HG02571 (cell line): ENCODE measurements around the gene AGAP1.
A peak's percentile ranks its signal among the peaks of the same experiment; 100 is the strongest.

ENCODE experiments used
- ATAC-seq: cut with Tn5 transposase; IDR thresholded peaks from one replicate; pipeline ENCODE4 v1.9.1; 2021; ENCODE audit warnings: mild to moderate bottlenecking, moderate library complexity; ENCODE audit not compliant: unreplicated experiment

Gene AGAP1

DNA sequence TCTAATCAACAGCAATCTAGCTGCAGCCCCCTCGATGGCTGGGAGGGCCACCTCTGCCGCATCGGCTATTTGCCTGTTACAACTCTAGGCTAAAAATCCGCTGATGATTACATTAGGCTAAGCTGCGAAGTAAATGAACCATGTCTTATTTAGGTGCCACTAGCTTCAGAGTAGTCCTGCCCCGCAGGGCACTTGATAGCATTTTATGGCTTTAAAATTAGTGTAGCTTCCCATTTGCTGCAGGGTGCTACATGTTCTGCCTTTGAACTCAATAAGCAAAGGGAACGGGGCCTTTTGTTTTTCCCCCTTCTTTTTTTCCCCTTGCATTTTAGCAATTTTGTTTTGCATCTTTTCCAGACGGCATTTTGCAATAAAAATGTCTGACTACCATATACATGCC lies 404.1 kb downstream of the AGAP1 start:
- no peak for ATAC-seq

DNA sequence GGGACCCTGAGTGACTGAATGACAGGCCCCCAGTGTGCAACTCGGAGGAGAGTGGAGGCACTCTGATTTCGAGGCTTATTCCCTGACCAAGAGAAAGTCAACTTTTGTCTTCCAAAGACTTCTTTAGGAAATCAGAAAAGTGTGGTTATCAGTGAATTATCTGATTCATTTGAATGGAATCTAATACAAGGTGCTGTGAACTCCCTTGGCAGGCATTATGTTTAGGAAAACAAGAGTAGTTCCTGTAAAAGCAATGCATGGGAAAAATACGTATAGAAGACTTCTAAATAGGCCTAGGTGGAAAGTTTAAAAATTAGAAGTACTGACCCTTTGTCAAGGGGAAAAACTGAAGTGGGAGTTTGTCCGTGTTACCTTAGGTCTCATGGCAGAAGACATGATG lies 404.9 kb downstream of the AGAP1 start:
- no peak for ATAC-seq

DNA sequence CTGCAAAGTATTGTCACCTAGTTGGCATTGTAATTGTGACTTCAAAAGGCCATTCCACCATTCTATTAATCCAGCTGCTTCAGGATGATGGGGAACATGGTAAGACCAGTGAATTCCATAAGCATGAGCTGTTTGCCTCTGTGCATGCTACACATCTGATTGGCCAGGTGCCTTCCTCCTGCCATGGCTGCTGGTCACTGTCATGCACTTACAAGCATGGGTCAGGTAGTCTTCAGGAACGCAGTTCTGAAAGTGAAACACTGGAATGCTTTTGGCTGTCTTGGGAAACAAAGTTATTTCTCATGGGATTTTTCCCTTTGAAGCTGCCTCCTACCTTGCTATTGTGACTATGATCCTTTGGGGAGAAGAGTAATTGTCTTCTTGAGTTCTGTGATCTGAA lies 406.8 kb downstream of the AGAP1 start:
- no peak for ATAC-seq

DNA sequence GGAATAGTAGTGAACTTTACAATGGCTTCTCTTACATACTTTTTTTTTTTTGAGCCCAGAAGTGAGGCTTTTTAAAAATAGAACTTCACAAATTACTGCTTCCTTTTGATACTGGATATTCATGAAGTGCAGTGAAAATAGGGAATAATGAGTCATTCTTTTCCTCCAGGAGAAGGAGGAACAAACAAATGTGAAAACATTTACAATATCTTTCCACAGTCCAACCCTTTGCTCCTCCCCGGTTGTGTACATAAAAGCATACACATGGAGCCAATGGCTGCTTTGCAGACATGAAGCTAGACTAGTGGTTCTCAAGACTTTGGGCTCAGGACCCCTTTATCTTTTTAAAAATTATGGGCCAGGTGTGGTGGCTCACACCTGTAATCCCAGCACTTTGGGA lies 407.4 kb downstream of the AGAP1 start:
- ATAC-seq, result no peak

DNA sequence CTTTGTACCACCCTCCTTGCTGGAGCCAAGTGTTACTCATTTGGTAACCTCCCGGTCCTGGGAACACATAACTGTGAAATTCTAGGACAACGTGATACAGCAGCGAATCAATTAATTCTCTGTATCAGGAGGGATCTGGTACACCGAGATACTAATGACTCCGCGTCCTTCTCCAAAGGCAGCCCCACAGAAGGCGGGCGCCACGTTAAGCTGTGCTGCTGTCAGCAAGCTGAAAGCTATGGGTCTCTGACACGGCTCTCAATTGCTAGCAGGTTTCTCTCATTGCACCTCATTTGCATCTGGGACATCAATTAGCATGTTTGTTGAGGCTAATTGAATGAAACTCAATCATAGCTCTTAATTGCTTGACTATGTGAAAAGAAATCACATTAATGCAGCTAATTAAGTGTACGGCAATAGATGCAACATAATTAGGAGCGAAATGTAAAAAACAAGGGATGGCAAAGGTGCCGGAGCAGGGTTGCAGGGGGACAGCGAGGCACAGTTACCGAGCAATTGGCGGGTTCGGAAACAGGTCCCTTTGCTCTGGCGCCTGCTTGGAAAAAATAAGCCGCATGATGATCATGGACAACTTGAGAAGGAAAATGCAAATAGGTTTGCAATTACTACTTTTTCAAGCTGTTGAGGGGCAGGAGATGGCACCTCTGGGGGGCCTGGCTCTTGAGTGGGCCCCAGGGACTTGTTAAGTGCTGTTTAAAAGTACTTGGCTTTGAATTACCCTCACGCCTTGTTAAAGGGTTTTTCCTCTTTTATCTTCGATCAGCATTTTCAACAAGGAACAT lies 410.1 kb downstream of the AGAP1 start:
- no peak for ATAC-seq

DNA sequence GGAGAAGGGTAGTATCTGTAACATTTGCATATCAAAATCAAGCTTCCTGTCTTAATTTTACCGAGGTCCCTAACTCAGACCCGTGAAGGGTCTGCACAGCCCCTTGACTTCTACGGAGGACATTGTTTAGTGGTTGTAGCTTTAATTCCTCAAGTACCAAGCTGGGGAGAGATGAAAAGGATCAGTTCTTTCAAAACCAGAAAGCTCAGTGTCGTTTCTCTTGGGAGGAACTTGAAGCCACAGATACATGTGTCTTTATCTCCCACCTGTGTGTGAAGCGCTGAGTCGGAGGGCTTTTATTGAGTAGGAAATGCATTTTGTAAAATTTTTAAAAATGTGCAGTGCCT lies 410.7 kb downstream of the AGAP1 start:
- ATAC-seq, result no peak

DNA sequence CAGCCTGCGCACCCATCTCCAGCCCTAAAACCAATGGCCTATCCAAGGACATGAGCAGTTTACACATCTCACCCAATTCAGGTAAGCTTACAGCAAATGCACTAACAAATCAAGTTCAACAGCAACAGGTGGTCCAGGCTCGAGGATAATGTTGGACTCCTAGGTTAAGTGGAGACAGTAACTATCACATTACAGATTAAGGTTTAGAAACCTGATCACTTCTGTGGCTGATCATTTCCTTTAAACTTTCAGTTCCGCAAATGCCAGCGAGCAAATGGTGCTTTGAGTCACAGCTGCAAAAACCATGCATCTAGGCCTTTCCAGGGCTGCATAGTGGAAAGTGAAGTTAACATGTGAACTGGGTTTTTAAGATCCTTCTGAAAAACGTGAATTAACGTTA lies 415.0 kb downstream of the AGAP1 start:
- ATAC-seq, result peak; percentile 74

DNA sequence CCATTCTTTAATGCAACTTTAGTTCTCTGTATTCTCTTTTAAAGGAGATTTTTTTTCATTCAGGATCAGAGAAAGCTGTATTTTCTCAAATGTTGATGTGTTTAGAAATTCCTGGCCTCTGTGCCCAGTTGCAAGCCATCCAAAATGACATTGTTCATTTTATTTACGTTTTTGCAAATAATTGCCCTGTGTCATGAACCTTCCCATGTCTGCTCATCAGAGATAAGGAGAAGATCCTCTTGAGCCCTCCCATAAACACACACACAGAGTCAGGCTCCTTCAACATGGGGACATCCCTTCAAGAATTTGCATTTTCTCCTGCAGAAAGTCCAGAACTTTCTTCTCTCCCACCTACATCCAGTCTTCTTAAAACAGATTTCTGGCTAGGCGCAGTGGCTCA lies 415.5 kb downstream of the AGAP1 start:
- no peak for ATAC-seq

DNA sequence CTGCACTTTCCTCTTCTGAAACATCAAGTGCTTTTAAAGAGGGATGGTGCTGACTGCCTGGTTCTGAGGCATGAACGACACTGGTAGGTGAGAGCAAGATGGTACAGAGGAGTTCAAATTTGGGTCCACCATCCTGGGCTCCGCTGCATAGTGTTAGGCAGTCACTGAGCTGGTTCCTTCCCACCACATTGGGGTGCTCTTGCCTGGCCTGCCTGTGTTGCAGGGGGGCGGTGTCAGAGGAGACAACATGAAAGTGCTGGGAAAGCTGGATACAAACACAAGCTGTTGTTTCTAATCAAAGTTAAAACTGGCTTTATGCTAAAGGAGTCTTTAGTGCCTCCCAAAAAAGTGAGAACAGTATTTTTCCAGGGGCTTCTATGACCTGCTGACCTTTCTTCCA lies 416.2 kb downstream of the AGAP1 start:
- ATAC-seq, result no peak

DNA sequence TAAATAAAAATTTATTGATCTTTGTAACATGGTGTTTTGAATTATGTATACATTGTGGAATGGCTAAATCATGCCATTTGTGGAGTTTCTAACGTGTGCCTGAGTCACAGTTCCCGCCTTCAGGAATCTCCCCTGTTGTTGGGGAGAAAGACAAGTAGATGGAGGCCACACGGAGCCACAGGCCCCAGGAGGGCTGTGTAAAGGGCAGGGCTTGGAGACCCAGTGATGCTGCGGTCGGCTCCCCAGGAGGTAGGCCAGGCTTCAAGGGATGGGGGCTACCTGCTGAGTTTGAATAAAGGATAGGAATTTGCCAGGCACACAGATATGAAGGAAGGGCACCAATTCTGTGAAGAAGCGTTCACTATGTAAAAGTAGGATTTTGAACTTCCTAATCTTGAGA lies 417.3 kb downstream of the AGAP1 start:
- no peak for ATAC-seq

DNA sequence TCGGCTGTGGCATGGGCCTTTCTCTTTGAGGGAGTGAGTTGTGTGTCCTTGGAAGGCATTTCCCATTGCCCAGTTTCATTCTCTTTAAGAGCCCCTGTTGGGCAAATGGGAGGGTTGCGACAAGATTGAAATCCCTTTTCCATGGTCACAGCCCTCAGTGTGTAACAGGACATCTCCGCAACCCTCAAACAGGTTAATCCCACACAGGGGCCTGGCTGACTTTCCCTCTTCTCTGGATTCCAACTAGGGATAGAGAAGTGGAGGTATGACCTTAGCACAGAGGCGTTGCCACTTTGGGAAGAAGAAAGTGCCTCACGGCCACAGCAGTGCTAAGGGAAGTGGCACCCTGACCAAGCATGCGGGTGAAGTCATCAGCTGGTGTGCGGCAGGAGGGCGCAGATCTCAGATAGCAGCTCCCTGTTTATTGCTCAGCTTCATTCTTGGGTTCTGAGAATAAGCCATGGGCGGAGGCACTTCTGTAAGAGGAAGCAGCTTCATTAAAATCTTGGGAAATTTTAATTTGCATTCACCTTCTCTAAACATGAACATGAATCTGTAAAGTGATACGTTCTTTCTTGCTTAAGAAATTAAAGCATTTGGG lies 417.9 kb downstream of the AGAP1 start:
- ATAC-seq, result no peak

DNA sequence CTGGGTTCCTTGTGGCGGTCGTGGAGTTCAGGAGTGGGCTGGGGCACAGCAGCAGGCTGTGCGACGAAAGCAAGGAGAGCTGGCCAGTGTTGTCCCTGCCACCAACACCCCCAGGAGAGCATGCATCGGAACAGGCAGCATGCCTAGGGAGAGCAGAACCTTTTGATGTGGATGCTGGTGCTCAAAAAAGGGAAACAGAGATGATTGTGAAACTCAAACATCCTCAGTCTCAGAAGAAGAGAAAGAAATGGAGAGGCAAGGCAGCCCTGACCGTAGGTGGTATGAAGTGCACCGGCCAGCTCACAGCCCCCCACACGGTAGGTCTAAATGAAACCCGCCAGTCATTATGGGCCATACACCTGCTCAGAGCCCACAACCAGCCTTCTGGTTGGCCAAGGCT lies 420.9 kb downstream of the AGAP1 start:
- no peak for ATAC-seq

DNA sequence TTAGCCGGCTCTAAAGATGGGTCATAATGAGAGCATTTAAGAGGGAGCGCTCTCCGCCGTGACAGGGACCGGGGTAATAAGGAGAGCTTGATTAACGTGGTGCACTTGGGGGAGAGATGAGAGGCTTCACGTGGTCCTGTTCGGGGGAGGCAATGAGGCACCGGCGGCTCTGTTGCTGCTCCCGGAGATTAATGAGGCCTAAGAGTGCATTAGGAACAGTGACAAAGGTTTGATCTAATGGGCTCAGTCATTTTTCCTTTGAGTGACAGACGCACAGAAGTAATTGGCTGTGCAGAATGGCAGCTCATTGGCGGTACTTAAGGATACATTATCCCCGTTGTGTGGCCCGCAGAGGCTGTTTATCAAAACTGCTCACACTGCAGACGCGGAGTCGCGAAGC lies 423.7 kb downstream of the AGAP1 start:
- no peak for ATAC-seq

DNA sequence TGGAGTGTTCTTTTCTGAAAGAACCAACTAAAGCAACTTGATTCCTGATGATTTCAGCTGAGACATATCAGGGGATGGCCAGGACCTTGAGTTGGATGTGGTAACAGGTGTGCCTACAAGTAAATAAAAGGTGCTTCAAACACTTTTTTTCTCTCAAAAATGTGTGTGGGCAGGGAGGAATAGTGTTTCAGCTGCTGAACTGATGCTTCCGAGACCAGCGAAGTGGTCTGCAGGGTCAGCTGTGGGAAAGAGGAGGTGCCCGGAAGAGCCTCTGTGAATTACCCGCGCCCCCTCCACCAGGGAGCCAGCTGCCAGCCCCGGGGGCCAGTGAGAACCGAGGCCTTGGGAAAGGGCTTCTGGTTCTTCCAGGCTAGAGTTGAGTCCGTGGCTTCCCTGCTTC lies 425.0 kb downstream of the AGAP1 start:
- ATAC-seq, result no peak

DNA sequence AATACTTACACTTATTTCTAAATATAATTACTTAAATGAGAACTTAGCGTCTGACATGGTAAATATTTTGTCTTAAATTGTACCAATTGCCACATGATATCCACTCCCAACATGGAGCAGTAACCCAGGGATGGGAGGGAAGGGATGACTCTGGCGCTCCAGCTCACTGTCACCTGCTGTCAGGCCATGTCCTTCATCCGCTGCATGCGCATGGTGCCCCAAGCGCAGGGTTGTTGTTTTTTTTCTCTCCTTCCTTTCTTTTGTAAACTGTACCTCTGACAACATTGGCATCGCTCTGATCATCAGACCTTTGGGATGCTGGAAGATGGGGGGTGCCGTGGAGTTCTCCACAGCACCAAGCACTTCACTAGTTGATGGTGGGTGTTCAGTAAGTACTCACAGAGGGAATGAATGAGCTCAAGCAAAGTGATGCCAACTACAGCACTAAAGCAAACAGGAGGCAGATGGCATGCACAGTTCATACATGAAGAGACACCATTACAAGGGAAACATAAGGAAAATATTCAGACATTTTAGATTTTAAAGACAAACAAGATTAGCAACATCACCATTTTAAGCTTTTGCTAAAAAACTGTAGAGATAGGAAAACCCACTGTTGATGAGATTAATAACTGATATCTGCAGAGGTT lies 426.5 kb downstream of the AGAP1 start:
- no peak for ATAC-seq

DNA sequence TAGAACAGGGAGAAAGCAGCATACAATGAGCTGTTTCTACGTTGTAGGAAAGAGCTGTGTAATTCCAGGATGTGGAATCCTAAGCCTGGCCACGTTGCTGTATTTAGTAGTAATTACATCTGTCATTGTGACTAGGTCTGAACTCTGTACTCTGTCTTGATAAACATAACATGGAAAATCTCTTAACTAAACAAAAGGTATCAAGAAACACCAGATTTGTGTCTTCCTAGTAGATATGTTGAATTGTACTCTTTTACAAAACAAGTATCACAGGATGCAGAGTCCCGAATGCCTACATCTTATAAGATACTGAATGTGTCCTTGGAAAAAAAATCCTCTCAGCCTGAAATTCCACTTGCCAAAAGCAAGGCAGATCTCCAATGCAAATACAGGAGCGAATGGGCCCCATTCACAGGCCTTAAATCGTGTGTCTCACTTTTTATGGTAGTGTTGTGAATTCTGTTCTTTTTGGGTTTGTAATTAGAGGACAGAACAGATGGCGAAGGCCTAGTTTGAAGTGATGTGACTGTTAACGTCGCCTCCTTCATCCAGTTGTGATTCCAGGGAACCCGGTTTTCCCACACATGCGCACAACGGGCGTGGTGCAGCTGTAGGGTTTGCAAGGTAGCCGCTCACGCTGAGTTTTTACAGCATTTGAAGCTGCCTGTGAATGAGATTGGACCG lies 427.8 kb downstream of the AGAP1 start:
- no peak for ATAC-seq

DNA sequence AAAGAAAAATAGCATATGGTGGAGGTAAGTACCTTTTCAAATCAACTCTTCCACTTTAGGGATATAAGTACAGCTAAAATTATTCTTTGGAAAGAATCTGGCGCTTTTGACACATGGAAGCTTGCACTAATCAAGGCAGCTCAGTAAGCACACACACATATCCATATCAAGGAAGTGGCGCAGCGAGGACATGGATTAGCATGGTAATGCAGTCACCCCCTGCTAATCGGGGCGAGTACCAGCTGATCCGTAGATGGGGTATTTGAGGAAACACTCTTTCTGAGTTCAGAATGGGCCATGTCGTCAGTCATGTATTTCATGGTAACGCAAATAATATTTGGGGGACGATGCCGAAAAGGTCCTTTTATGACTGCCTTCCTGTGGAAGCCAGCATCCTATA lies 429.0 kb downstream of the AGAP1 start:
- ATAC-seq, result no peak

DNA sequence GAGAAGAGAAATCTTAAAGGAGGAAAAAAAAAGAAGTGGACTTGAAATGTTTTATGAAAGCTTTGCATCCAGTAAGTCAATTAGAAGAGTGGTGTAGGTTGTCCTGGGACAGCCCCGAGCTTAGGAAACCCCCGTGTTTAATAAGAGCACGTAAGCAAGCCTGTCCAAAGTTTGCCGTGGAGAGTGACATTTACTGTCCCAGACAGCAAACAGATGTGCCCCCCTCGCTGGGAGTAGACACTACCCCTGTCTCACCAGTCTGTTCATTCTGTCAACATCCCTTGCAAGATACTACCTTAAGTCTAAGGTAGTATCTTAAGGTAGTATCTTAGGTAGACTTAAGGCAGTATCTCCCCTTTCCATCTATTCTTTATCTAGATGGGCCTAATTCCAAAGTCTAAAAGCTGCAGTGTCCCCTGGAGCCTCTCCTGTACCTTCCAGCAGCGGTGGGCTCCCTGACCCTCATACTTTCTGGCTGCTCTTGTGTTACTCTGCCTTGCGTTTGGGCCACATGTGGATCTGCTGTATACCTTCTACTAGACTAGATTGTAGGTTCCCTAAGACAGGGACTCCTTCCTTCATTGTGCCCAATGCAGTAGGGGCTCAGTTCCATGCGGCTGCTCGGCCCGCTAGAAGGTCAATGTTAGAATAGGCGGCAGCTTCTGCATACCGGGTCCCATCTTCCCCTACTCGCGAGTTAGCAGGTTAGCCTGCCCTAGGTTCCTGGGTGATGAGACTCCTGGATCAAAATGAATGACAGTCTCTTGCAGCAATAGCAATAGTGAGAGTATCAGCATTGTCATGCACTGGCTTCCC lies 430.2 kb downstream of the AGAP1 start:
- no peak for ATAC-seq

DNA sequence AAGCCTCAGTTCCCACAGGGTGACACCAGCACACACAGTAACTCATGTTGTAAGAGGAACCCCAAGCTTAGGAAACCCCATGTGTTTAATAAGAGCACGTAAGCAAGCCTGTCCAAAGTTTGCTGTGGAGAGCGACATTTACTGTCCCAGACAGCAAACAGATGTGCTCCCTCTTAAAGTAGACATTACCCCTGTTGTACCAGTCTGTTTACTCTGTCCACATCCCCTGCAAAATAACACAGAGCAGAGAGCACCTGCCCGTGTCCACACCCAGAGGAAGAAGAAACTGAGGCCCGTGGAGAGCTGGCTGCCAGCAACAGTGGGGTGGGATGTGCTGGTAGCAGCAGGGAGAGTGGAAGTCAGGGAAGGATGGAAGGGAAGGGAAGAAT lies 430.8 kb downstream of the AGAP1 start:
- ATAC-seq, result no peak

DNA sequence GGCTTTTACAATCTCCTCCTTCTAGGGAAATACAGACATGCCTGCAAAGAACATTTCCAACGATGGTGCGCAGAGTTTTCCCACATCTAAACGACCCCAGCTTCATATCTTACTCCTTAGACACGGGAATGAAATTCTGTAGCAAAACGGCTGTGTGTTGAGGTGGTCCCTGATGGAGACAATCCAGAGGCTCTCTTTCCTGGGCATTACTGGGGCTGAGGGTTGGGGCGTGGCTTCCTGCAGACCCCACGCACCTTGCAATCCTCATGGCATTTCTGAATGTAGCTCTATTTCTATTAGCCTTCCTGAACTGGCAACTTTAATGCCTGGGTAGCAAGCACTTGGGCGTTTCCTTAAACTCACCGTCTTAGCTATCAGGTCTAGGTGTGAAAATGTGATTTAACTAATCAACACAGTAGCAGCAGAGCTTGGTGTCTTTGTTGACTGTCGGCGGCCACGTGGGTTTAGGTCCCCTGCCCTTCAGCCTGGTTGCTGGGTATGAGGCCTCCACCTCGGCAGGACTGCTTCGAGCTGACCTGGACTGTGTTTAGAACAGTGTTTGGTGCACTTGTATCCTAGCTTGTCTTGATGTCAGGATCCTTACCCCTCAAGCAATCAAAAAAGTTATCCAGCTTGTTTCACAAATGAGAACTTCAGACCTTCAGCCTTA lies 431.5 kb downstream of the AGAP1 start:
- no peak for ATAC-seq

DNA sequence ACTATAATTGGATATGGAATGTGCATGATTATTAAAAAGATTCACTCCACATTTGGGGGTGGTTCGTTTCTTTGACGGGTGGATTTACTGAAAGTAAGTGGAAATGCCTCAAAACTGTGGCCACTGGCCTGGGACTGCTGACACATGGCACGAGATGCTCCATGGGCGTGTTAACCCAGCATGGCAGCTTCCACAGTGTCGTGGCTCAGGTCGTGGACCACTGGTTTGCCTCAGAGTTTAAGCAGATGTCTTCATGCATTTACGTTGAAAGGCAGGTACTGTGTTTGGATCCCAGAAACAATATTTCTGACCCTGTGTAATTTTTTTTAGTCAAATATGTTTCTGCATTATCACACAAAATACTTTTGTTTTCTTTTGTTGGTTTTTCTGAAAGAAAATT lies 432.4 kb downstream of the AGAP1 start:
- ATAC-seq, result no peak
